Measurements from ENCODE around the gene BNIP5. TPM values are rescaled to one million over a fixed set of nuclear protein-coding genes. Genes with fewer than 3 reads are reported as not detected.

Gene BNIP5
- total RNA-seq, 3 donors from 2014 or later: 8.1 to 17.4 (median 12.6) TPM

DNA sequence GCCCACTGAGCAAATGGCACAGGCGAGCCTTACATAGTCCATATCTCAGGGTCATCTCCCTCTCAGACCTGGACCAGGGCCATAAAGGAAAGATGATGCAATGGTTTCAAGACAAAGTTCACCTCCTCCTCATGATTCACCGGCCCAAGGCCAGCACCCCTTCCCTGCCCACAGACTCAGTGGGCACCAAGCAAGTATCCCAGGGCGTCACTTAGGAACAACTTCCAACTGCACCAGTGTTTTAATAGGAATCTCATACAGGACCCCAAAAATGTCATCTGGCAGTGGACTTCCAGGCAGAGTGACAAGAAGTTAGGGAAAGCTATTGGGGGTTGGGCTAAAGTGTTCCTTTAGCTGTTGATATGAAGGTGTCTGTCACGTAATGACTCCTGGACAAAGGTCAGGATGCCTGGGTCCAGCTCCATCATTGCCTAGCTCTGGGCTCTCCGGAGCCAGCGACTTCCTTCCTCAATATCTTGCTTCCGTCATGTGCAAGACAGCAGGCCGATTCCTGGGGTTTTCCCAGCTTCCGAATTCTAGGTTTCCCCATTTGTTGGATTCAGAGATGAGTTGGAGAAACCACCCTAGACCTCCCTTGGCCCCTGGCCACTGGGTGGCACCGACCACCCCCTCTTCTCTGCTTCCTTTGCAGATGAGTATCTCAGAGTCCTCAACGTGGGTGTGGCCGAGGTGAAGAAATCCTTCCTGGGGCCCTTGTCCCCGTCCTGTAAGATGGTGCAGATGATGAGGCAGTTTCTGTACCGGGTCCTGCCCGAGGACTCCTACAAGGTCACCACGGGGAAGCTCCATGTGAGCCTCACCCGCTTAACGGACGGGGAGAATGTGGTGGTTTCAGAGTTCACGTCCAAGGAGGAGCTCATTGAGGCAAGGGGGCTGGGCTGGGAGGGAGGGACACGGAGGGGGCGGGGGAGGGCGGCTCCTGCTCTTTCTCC, 45.7 kb downstream of the BNIP5 start:
- TF ChIP-seq, protein P1, sequence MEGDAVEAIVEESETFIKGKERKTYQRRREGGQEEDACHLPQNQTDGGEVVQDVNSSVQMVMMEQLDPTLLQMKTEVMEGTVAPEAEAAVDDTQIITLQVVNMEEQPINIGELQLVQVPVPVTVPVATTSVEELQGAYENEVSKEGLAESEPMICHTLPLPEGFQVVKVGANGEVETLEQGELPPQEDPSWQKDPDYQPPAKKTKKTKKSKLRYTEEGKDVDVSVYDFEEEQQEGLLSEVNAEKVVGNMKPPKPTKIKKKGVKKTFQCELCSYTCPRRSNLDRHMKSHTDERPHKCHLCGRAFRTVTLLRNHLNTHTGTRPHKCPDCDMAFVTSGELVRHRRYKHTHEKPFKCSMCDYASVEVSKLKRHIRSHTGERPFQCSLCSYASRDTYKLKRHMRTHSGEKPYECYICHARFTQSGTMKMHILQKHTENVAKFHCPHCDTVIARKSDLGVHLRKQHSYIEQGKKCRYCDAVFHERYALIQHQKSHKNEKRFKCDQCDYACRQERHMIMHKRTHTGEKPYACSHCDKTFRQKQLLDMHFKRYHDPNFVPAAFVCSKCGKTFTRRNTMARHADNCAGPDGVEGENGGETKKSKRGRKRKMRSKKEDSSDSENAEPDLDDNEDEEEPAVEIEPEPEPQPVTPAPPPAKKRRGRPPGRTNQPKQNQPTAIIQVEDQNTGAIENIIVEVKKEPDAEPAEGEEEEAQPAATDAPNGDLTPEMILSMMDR (IDR thresholded peaks at IDR 0.05): no peak
- no peaks in the 10 kb centered on the region for H3K9me3 ChIP-seq
- intact Hi-C loops (cut with DNase I, micrococcal nuclease): no loop called here
- DNase-seq: peak in 2 of 3 donors; percentile 50 to 62
- H3K36me3 ChIP-seq (ENCODE audit: low read depth): no peaks in the 10 kb centered on the region
- H3K4me1 ChIP-seq (ENCODE audit: low read depth): peaks cover 2% of the 10 kb centered on the region
- ATAC-seq: peak; percentile 90
- no peak overlapping the region for H3K4me3 ChIP-seq

GRCh38 chr6:36289281-36289878, 47.3 kb downstream of the BNIP5 start:
- Histone ChIP-seq H3K4me3 (no peak overlapping the region), H3K4me1 (ENCODE audit: low read depth) (peaks cover 2% of the 10 kb centered on the region), H3K36me3 (ENCODE audit: low read depth) (no peaks in the 10 kb centered on the region), H3K9me3 (no peaks in the 10 kb centered on the region)
- ATAC-seq (no peak), DNase-seq (peak in 1 of 3 donors; percentile 10)
- intact Hi-C loops (cut with DNase I, micrococcal nuclease): no loop called here
- TF ChIP-seq, protein P1 (IDR thresholded peaks at IDR 0.05): no peak

GRCh38 chr6:36286858-36287257, 49.8 kb downstream of the BNIP5 start:
- Histone ChIP-seq H3K9me3 (no peaks in the 10 kb centered on the region), H3K36me3 (ENCODE audit: low read depth) (no peaks in the 10 kb centered on the region), H3K4me1 (ENCODE audit: low read depth) (peaks cover 2% of the 10 kb centered on the region), H3K4me3 (no peak overlapping the region)
- ATAC-seq: no peak
- TF ChIP-seq, protein P1 (IDR thresholded peaks at IDR 0.05): no peak
- DNase-seq: no peak
- intact Hi-C loops (cut with DNase I, micrococcal nuclease): no loop called here

GRCh38 chr6:36285797-36286196, 50.9 kb downstream of the BNIP5 start:
- DNase-seq (no peak), ATAC-seq (no peak)
- Histone ChIP-seq H3K4me3 (no peak overlapping the region), H3K9me3 (no peaks in the 10 kb centered on the region), H3K4me1 (ENCODE audit: low read depth) (no peaks in the 10 kb centered on the region), H3K36me3 (ENCODE audit: low read depth) (no peaks in the 10 kb centered on the region)
- TF ChIP-seq, protein P1 (IDR thresholded peaks at IDR 0.05): no peak
- intact Hi-C loops (cut with DNase I, micrococcal nuclease): no loop called here

DNA sequence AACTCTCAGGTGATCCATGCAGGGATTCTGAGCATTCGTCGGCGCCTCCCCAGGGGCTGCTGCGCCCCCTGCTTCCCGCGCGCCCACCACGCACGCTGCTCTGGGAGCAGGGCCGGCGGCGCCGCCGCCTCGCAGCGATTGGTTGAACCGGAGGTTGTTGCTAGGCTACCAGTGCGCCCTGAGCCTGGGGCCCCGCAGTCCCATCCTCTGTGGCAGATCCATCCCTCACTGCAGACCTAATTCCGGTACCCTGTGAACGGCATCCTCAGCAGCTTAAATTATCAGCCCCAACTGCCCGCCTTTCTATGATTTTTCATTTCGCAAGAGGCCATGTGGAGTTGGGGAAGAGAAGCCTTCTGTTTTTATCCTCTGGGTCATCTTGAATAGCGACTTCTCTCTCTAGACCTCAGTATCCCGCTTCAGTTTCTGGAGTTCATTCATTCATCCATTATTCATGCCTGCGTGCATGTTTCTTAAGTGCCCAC, 51.5 kb downstream of the BNIP5 start:
- intact Hi-C loops (cut with DNase I, micrococcal nuclease): no loop called here
- ATAC-seq: no peak
- H3K36me3 ChIP-seq (ENCODE audit: low read depth): no peaks in the 10 kb centered on the region

More for the DNA sequence above, 51.5 kb downstream of the BNIP5 start:
- Histone ChIP-seq H3K4me1 (ENCODE audit: low read depth) (no peaks in the 10 kb centered on the region), H3K9me3 (no peaks in the 10 kb centered on the region), H3K4me3 (no peak overlapping the region)
- TF ChIP-seq, protein P1 (IDR thresholded peaks at IDR 0.05): no peak
- DNase-seq: no peak
